ENCODE measurements around the gene AMPD3. TPM values are rescaled to one million over a fixed set of nuclear protein-coding genes. Genes with fewer than 3 reads are reported as not detected.
"Not testable (repeated sequence)": the region's sequence is repeated elsewhere in the genome, so short reads cannot be mapped to it uniquely, and the experiment has no call there.

Gene AMPD3
- total RNA-seq, 2 experiments from 2014 or later = 31.1 to 34.2 TPM

DNA sequence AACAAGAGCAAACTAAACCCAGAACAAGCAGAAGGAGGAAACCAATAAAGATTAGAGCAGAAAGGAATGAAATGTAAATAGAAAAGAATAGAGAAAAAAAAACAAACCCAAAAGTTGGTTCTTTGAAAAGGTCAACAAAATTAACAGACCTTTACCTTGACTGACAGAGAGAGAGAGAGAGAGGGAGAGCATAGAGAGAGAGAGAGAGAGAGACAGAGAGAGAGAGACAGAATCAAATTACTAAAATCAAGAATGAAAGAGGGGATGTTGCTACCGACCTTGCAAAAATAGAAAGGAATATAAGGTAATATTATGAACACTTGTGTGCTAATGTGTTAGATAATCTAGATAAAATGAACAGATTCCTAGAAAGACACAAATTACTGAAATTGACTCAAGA, 22.6 kb upstream of the AMPD3 start:
- Mint-ChIP-seq H3K27me3 (peaks cover 2% of the 10 kb centered on the region), H3K4me3 (no peak overlapping the region), H3K4me1 (ENCODE audit: low read depth) (peaks cover 6% of the 10 kb centered on the region), H3K9me3 (peaks cover 1% of the 10 kb centered on the region), H3K27ac (no peak overlapping the region), H3K36me3 (ENCODE audit: low read depth) (no peaks in the 10 kb centered on the region)
- DNase-seq (no peak), ATAC-seq (no peak)
- ChIA-PET CTCF (no interaction called here), POLR2A (no interaction called here)
- TF ChIP-seq, protein P1, sequence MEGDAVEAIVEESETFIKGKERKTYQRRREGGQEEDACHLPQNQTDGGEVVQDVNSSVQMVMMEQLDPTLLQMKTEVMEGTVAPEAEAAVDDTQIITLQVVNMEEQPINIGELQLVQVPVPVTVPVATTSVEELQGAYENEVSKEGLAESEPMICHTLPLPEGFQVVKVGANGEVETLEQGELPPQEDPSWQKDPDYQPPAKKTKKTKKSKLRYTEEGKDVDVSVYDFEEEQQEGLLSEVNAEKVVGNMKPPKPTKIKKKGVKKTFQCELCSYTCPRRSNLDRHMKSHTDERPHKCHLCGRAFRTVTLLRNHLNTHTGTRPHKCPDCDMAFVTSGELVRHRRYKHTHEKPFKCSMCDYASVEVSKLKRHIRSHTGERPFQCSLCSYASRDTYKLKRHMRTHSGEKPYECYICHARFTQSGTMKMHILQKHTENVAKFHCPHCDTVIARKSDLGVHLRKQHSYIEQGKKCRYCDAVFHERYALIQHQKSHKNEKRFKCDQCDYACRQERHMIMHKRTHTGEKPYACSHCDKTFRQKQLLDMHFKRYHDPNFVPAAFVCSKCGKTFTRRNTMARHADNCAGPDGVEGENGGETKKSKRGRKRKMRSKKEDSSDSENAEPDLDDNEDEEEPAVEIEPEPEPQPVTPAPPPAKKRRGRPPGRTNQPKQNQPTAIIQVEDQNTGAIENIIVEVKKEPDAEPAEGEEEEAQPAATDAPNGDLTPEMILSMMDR (IDR thresholded peaks at IDR 0.05) = no peak
- intact Hi-C loops (cut with micrococcal nuclease) = no loop called here

DNA sequence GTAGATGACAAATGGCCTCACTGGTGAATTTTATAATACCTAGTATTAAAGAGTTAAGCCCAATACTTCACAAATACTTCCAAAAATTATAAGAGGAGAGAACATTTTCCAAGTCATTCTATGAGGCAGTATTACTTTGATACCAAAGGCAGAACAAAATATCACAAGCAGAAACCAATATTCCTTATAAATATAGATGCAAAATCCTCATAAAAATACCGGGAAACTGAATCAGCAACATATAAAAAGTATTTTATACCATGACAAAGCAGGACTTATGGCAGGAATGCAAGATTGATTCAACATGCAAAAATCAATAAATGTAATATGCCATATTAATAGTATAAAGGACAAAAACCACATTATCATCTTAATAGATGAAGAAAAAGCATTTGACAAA, 22.1 kb upstream of the AMPD3 start:
- intact Hi-C loops (cut with micrococcal nuclease) = no loop called here
- Mint-ChIP-seq H3K4me1 (ENCODE audit: low read depth) (peaks cover 6% of the 10 kb centered on the region), H3K4me3 (no peak overlapping the region), H3K27me3 (peaks cover 2% of the 10 kb centered on the region), H3K36me3 (ENCODE audit: low read depth) (no peaks in the 10 kb centered on the region), H3K27ac (no peak overlapping the region), H3K9me3 (peaks cover 1% of the 10 kb centered on the region)
- no peak for DNase-seq
- no peak for ATAC-seq
- ChIA-PET CTCF (no interaction called here), POLR2A (no interaction called here)
- TF ChIP-seq, protein P1 (IDR thresholded peaks at IDR 0.05) = no peak

DNA sequence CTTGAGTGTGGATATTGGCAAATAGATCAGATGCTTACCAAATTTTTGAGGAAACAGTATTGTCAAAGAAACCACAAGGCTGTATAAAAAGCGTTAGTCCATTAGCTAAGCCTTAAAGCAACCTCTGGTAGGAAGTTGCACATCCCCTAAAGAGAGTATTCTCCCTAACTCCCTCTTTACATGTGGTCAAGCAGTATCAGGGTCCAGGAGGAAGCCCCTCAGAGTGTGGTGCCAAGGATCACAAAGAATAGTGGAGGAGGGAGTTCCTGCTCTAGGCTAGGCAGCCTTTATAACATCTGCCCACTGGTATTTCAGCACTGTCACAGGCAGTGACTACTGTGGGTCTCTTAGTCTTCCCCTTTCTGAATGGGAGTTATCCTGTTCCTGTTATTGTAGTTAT, 18.8 kb upstream of the AMPD3 start:
- Mint-ChIP-seq H3K4me1 (ENCODE audit: low read depth) (peaks cover 10% of the 10 kb centered on the region), H3K36me3 (ENCODE audit: low read depth) (no peaks in the 10 kb centered on the region), H3K27me3 (no peaks in the 10 kb centered on the region), H3K27ac (no peak overlapping the region), H3K9me3 (no peaks in the 10 kb centered on the region), H3K4me3 (no peak overlapping the region)
- DNase-seq (no peak), ATAC-seq (no peak)
- TF ChIP-seq, protein P1 (IDR thresholded peaks at IDR 0.05) = no peak
- intact Hi-C loops (cut with micrococcal nuclease) = no loop called here
- ChIA-PET POLR2A (interaction anchor here (1.2 kb wide), 1 partner anchor 92 kb away, joined by 3 read pairs; no protein-coding TSS in a partner anchor), CTCF (interaction anchor here (1.0 to 1.3 kb wide), 2 partner anchors 22 to 105 kb away, joined by 3 to 4 read pairs; partner anchors contain the start of gene RNF141)

DNA sequence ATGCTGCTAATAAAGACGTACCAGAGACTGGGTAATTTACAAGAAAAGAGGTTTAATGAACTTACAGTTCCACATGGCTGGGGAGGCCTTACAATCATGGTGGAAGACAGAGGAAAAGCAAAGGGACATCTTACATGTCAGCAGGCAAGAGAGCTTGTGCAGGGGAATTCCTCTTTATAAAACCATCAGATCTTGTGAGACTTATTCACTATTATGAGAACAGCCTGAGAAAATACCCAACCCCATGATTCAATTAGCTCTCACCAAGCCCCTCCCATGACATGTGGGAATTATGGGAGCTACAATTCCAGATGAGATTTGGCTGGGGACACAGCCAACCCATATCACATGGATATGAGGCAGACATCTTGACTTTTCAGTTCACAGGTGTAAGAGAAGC, 18.4 kb upstream of the AMPD3 start:
- H3K27me3 Mint-ChIP-seq; H3K27ac Mint-ChIP-seq; DNase-seq; H3K4me3 Mint-ChIP-seq; H3K9me3 Mint-ChIP-seq; intact Hi-C loops (cut with micrococcal nuclease); H3K36me3 Mint-ChIP-seq (ENCODE audit: low read depth); ATAC-seq: not testable (repeated sequence)
- CTCF ChIA-PET = interaction anchor here (1.0 to 1.8 kb wide), 4 partner anchors 7 to 104 kb away, joined by 3 to 4 read pairs (median 3); partner anchors contain the start of gene RNF141
- H3K4me1 Mint-ChIP-seq (ENCODE audit: low read depth) = peaks cover 14% of the 10 kb centered on the region
- POLR2A ChIA-PET = interaction anchor here (1.2 kb wide), 1 partner anchor 91 kb away, joined by 3 read pairs; no protein-coding TSS in a partner anchor

DNA sequence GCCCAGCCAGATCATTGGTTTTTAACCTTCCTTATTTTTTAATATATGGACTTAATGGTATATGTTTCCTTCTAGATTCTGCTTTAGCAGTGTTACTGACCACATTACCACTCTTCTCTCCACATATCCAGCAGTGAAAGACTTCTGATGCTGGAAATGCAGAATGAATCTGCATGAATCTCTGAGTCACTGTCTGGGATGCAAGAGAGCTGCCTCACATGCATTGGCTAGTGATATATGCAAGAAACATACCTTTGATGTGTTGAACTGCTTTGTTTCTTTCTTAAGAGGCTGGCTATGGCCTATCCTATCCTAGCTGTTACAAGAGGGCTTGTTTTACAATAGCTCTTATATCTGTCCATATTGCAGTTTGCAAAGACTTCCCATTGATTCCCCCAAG, 16.6 kb upstream of the AMPD3 start:
- CTCF ChIA-PET = interaction anchor here (0.7 to 1.8 kb wide), 4 partner anchors 9 to 22 kb away, joined by 3 to 4 read pairs (median 3); no protein-coding TSS in a partner anchor
- POLR2A ChIA-PET = no interaction called here
- ATAC-seq = no peak

More for the DNA sequence above, 16.6 kb upstream of the AMPD3 start:
- Mint-ChIP-seq H3K27me3 (no peaks in the 10 kb centered on the region), H3K27ac (no peak overlapping the region), H3K4me3 (no peak overlapping the region), H3K36me3 (ENCODE audit: low read depth) (no peaks in the 10 kb centered on the region), H3K4me1 (ENCODE audit: low read depth) (peaks cover 29% of the 10 kb centered on the region), H3K9me3 (no peaks in the 10 kb centered on the region)
- TF ChIP-seq, protein P1 (IDR thresholded peaks at IDR 0.05) = no peak
- intact Hi-C loops (cut with micrococcal nuclease) = no loop called here
- no peak for DNase-seq
